ENCODE data around the gene SEMA7A. TPM values are rescaled to one million over a fixed set of nuclear protein-coding genes. Genes with fewer than 3 reads are reported as not detected.
A peak's percentile ranks its signal among the peaks of the same experiment; 100 is the strongest.
"Not testable (repeated sequence)": the region's sequence is repeated elsewhere in the genome, so short reads cannot be mapped to it uniquely, and the experiment has no call there.

SEMA7A gene
- total and polyA plus RNA-seq, 9 of the 15 experiments (the other 6 are each of a cell fraction or from before 2014, with no cell fraction given), result 0.04 to 8.2 (median 5.4) TPM; not detected in 1

- H3K79me2 ChIP-seq (ENCODE audit: control insufficient read depth, insufficient read depth, low read length); H3K27me3 ChIP-seq (ENCODE audit: control insufficient read depth in 2 of 2, insufficient read depth in 2 of 2, low read length in 2 of 2); H3K4me3 ChIP-seq; CTCF ChIA-PET (ENCODE audit: low intra/inter-chr PET ratio); H3K9me1 ChIP-seq (ENCODE audit: control insufficient read depth, insufficient read depth, low read length); H3K9ac ChIP-seq (ENCODE audit: insufficient read depth in 1 of 2, low read depth in 2 of 2, low read length in 2 of 2); H3K4me1 ChIP-seq (replicated peaks in 1 of 2; ENCODE audit: control insufficient read depth in 2 of 2, insufficient read depth in 2 of 2, low read length in 2 of 2); FAIRE-seq; H4K20me1 ChIP-seq (replicated peaks; ENCODE audit: control insufficient read depth, insufficient read depth, low read length); H2AFZ ChIP-seq (ENCODE audit: low read depth, low read length); ATAC-seq; H3K9me3 ChIP-seq (replicated peaks; ENCODE audit: control insufficient read depth, insufficient read depth, low read depth, low read length); BruUV-seq (replicated peaks); H3K36me3 ChIP-seq (ENCODE audit: control insufficient read depth, insufficient read depth, low read length); DNase-seq (ENCODE audit: extremely low read depth in 1 of 4, low spot score in 3 of 4); in situ Hi-C loops (cut with MboI); H3K4me2 ChIP-seq (ENCODE audit: insufficient read depth, low read length); H3K27ac ChIP-seq (ENCODE audit: extremely low read depth, low read depth, low read length); intact Hi-C loops (cut with micrococcal nuclease): not testable (repeated sequence)
- WGBS (ENCODE audit: insufficient coverage, low coverage, missing lambda C conversion rate), result 0% methylated on average over 1 of the region's 1 CpG
- peak; percentile 70 for TF ChIP-seq ZNF316 (IDR thresholded peaks at IDR 0.05)
- TF ChIP-seq C11orf30 (IDR thresholded peaks at IDR 0.05; ENCODE audit: low read depth), result peak; percentile 31; the same call in 1 of the 2 replicates
- POLR2A ChIA-PET, result interaction anchor here (0.6 to 2.9 kb wide), 4 partner anchors 10 to 549 kb away, joined by 3 to 8 read pairs (median 3); no protein-coding TSS in a partner anchor
Observed at GRCh38 chr15:74360855-74361254, 72.9 kb downstream of the SEMA7A start.

- H3K79me2 ChIP-seq (ENCODE audit: control insufficient read depth, insufficient read depth, low read length); H3K9me1 ChIP-seq (ENCODE audit: control insufficient read depth, insufficient read depth, low read length); ATAC-seq; H3K27ac ChIP-seq (ENCODE audit: extremely low read depth, low read depth, low read length); BruUV-seq (replicated peaks); H4K20me1 ChIP-seq (replicated peaks; ENCODE audit: control insufficient read depth, insufficient read depth, low read length); H3K36me3 ChIP-seq (ENCODE audit: control insufficient read depth, insufficient read depth, low read length); H3K4me2 ChIP-seq (ENCODE audit: insufficient read depth, low read length); H3K4me1 ChIP-seq (replicated peaks in 1 of 2; ENCODE audit: control insufficient read depth in 2 of 2, insufficient read depth in 2 of 2, low read length in 2 of 2); H3K27me3 ChIP-seq (ENCODE audit: control insufficient read depth in 2 of 2, insufficient read depth in 2 of 2, low read length in 2 of 2); H3K9ac ChIP-seq (ENCODE audit: insufficient read depth in 1 of 2, low read depth in 2 of 2, low read length in 2 of 2); H3K9me3 ChIP-seq (replicated peaks; ENCODE audit: control insufficient read depth, insufficient read depth, low read depth, low read length); DNase-seq (ENCODE audit: extremely low read depth in 1 of 4, low spot score in 3 of 4); FAIRE-seq; CTCF ChIA-PET (ENCODE audit: low intra/inter-chr PET ratio); in situ Hi-C loops (cut with MboI); intact Hi-C loops (cut with micrococcal nuclease); H3K4me3 ChIP-seq; H2AFZ ChIP-seq (ENCODE audit: low read depth, low read length): not testable (repeated sequence)
- WGBS (ENCODE audit: insufficient coverage, low coverage, missing lambda C conversion rate), result 11% methylated on average over 6 of the region's 6 CpGs
- POLR2A ChIA-PET, result interaction anchor here (1.0 kb wide), 2 partner anchors 11 to 13 kb away, joined by 3 read pairs; no protein-coding TSS in a partner anchor
Observed at GRCh38 chr15:74359376-74359775, 74.4 kb downstream of the SEMA7A start.

Small RNA genes lying within 50 kb of the gene (microRNA-seq; reads per million reads assigned to microRNA genes)
- not detected for gene MIR6881 (ENCODE audit: borderline microRNAs expressed)

Small RNA genes lying within 50 kb of the gene (small RNA-seq; reads per million reads assigned to genes)
- not detected for gene MIR6881

Other genes with a start within 250 kb of the SEMA7A start
- gene STRA6, start 231.2 kb downstream of the SEMA7A start, total RNA-seq (2014; rRNA removed), result 0.33 TPM in 1 of 2 replicates, not detected in the other
- gene STRA6, start 231.2 kb downstream of the SEMA7A start, total RNA-seq (2014; rRNA removed; fragmentation: Illumina TruSeq; extraction: Trizol), result 0.18 TPM in 1 of 2 replicates, not detected in the other
- gene STRA6, start 231.2 kb downstream of the SEMA7A start, total RNA-seq (2015; rRNA removed; fragmentation: Illumina TruSeq; extraction: Trizol), result 0.43 and 0.60 TPM in 2 replicates
- 0.38 and 0.47 TPM in 2 replicates for gene STRA6, start 231.2 kb downstream of the SEMA7A start, total RNA-seq (2021)
- 1.9 and 2.0 TPM in 2 replicates for gene STRA6, start 231.2 kb downstream of the SEMA7A start, polyA plus RNA-seq (2011; rRNA removed)
- 0.28 and 0.40 TPM in 2 replicates for gene STRA6, start 231.2 kb downstream of the SEMA7A start, polyA plus RNA-seq (2014; fragmentation: Illumina TruSeq; extraction: Trizol)
- under 1 TPM in 1 of 2 experiments, not detected in 1; 0.04 TPM for gene STRA6, start 231.2 kb downstream of the SEMA7A start, polyA plus RNA-seq (2014; fragmentation: Nextera tagmentation; extraction: Ambion mirVana)
- 0.43 and 0.65 TPM in 2 replicates for gene STRA6, start 231.2 kb downstream of the SEMA7A start, polyA plus RNA-seq (2014; rRNA removed)
- gene CCDC33, start 197.6 kb downstream of the SEMA7A start, total RNA-seq (2014; rRNA removed), result not detected in 2 replicates
- gene CCDC33, start 197.6 kb downstream of the SEMA7A start, total RNA-seq (2014; rRNA removed; fragmentation: Illumina TruSeq; extraction: Trizol), result not detected in 2 replicates
- not detected in 2 replicates for gene CCDC33, start 197.6 kb downstream of the SEMA7A start, total RNA-seq (2015; rRNA removed; fragmentation: Illumina TruSeq; extraction: Trizol)
- 0.13 TPM in 1 of 2 replicates, not detected in the other for gene CCDC33, start 197.6 kb downstream of the SEMA7A start, total RNA-seq (2021)
- 0.91 and 1.1 TPM in 2 replicates for gene CCDC33, start 197.6 kb downstream of the SEMA7A start, polyA plus RNA-seq (2011; rRNA removed)
- not detected in 2 replicates for gene CCDC33, start 197.6 kb downstream of the SEMA7A start, polyA plus RNA-seq (2014; fragmentation: Illumina TruSeq; extraction: Trizol)
- under 1 TPM; 0.15 to 0.20 TPM for gene CCDC33, start 197.6 kb downstream of the SEMA7A start, polyA plus RNA-seq (2014; fragmentation: Nextera tagmentation; extraction: Ambion mirVana)
- 0.08 TPM in 1 of 2 replicates, not detected in the other for gene CCDC33, start 197.6 kb downstream of the SEMA7A start, polyA plus RNA-seq (2014; rRNA removed)
- gene CYP11A1, start 66.3 kb downstream of the SEMA7A start, total RNA-seq (2014; rRNA removed), result 0.12 TPM in 1 of 2 replicates, not detected in the other
- gene CYP11A1, start 66.3 kb downstream of the SEMA7A start, total RNA-seq (2014; rRNA removed; fragmentation: Illumina TruSeq; extraction: Trizol), result not detected in 2 replicates
- not detected in 2 replicates for gene CYP11A1, start 66.3 kb downstream of the SEMA7A start, total RNA-seq (2015; rRNA removed; fragmentation: Illumina TruSeq; extraction: Trizol)
- gene CYP11A1, start 66.3 kb downstream of the SEMA7A start, total RNA-seq (2021), result 0.16 and 0.25 TPM in 2 replicates
- 0.23 and 0.24 TPM in 2 replicates for gene CYP11A1, start 66.3 kb downstream of the SEMA7A start, polyA plus RNA-seq (2011; rRNA removed)
- gene CYP11A1, start 66.3 kb downstream of the SEMA7A start, polyA plus RNA-seq (2014; fragmentation: Illumina TruSeq; extraction: Trizol), result 0.06 TPM in 1 of 2 replicates, not detected in the other
- gene CYP11A1, start 66.3 kb downstream of the SEMA7A start, polyA plus RNA-seq (2014; fragmentation: Nextera tagmentation; extraction: Ambion mirVana), result under 1 TPM; 0.06 to 0.10 TPM
- gene CYP11A1, start 66.3 kb downstream of the SEMA7A start, polyA plus RNA-seq (2014; rRNA removed), result not detected in 2 replicates
- 36.6 and 79.6 TPM in 2 replicates for gene UBL7, start 27.2 kb upstream of the SEMA7A start, total RNA-seq (2014; rRNA removed)
- 26.2 and 29.3 TPM in 2 replicates for gene UBL7, start 27.2 kb upstream of the SEMA7A start, total RNA-seq (2014; rRNA removed; fragmentation: Illumina TruSeq; extraction: Trizol)
- gene UBL7, start 27.2 kb upstream of the SEMA7A start, total RNA-seq (2015; rRNA removed; fragmentation: Illumina TruSeq; extraction: Trizol), result 31.1 and 32.4 TPM in 2 replicates
- gene UBL7, start 27.2 kb upstream of the SEMA7A start, total RNA-seq (2021), result 51.7 and 65.5 TPM in 2 replicates
- gene UBL7, start 27.2 kb upstream of the SEMA7A start, polyA plus RNA-seq (2011; rRNA removed), result 63.4 and 64.7 TPM in 2 replicates
- 52.8 and 65.0 TPM in 2 replicates for gene UBL7, start 27.2 kb upstream of the SEMA7A start, polyA plus RNA-seq (2014; fragmentation: Illumina TruSeq; extraction: Trizol)
- 10 to 100 TPM; 19.2 to 44.9 TPM for gene UBL7, start 27.2 kb upstream of the SEMA7A start, polyA plus RNA-seq (2014; fragmentation: Nextera tagmentation; extraction: Ambion mirVana)
- gene UBL7, start 27.2 kb upstream of the SEMA7A start, polyA plus RNA-seq (2014; rRNA removed), result 47.8 and 70.3 TPM in 2 replicates
- 7.1 and 10.9 TPM in 2 replicates for gene ARID3B, start 107.3 kb upstream of the SEMA7A start, total RNA-seq (2014; rRNA removed)
- gene ARID3B, start 107.3 kb upstream of the SEMA7A start, total RNA-seq (2014; rRNA removed; fragmentation: Illumina TruSeq; extraction: Trizol), result 4.4 and 4.8 TPM in 2 replicates
- gene ARID3B, start 107.3 kb upstream of the SEMA7A start, total RNA-seq (2015; rRNA removed; fragmentation: Illumina TruSeq; extraction: Trizol), result 6.0 and 6.1 TPM in 2 replicates
- gene ARID3B, start 107.3 kb upstream of the SEMA7A start, total RNA-seq (2021), result 14.8 and 15.0 TPM in 2 replicates
- gene ARID3B, start 107.3 kb upstream of the SEMA7A start, polyA plus RNA-seq (2011; rRNA removed), result 11.8 and 16.4 TPM in 2 replicates
- 12.4 and 14.8 TPM in 2 replicates for gene ARID3B, start 107.3 kb upstream of the SEMA7A start, polyA plus RNA-seq (2014; fragmentation: Illumina TruSeq; extraction: Trizol)
- gene ARID3B, start 107.3 kb upstream of the SEMA7A start, polyA plus RNA-seq (2014; fragmentation: Nextera tagmentation; extraction: Ambion mirVana), result under 1 TPM; 0.32 to 0.74 TPM
- 14.1 and 15.1 TPM in 2 replicates for gene ARID3B, start 107.3 kb upstream of the SEMA7A start, polyA plus RNA-seq (2014; rRNA removed)
- gene CLK3, start 181.9 kb upstream of the SEMA7A start, total RNA-seq (2014; rRNA removed), result 47.4 and 78.1 TPM in 2 replicates
- 23.1 and 32.5 TPM in 2 replicates for gene CLK3, start 181.9 kb upstream of the SEMA7A start, total RNA-seq (2014; rRNA removed; fragmentation: Illumina TruSeq; extraction: Trizol)
- 50.5 and 51.7 TPM in 2 replicates for gene CLK3, start 181.9 kb upstream of the SEMA7A start, total RNA-seq (2015; rRNA removed; fragmentation: Illumina TruSeq; extraction: Trizol)
- 54.8 and 55.1 TPM in 2 replicates for gene CLK3, start 181.9 kb upstream of the SEMA7A start, total RNA-seq (2021)
- 63.9 and 109 TPM in 2 replicates for gene CLK3, start 181.9 kb upstream of the SEMA7A start, polyA plus RNA-seq (2011; rRNA removed)
- gene CLK3, start 181.9 kb upstream of the SEMA7A start, polyA plus RNA-seq (2014; fragmentation: Illumina TruSeq; extraction: Trizol), result 78.5 and 95.2 TPM in 2 replicates
- 1 to 10 TPM; 1.2 to 6.9 TPM for gene CLK3, start 181.9 kb upstream of the SEMA7A start, polyA plus RNA-seq (2014; fragmentation: Nextera tagmentation; extraction: Ambion mirVana)
- 50.0 and 53.7 TPM in 2 replicates for gene CLK3, start 181.9 kb upstream of the SEMA7A start, polyA plus RNA-seq (2014; rRNA removed)

All from K562 (cell line).